Tibial nerve (tissue), 4 donors: ENCODE data around the gene ADAMTS17. TPM values are rescaled to one million over a fixed set of nuclear protein-coding genes. Genes with fewer than 3 reads are reported as not detected.

Source experiments
- DNase-seq, 2 donors: peaks; one replicate each; pipeline ENCODE4 v3.0.0-alpha.2; 2019; ENCODE audit warnings: low spot score in 2 of 2
- H3K27ac ChIP-seq, 4 donors: fragments of 200-600 bp; sonication (generic) in 3 of 4; one replicate each; pipeline ENCODE4 v1.5.1; 2017 to 2019; ENCODE audit warnings: mild to moderate bottlenecking in 1 of 4
- H3K27me3 ChIP-seq, 2 donors: fragments of 200-600 bp; sonication (generic) in 1 of 2; one replicate each; pipeline versions ENCODE4 v1.5.1 to v1.6.0; 2017 to 2019
- H3K36me3 ChIP-seq, 3 donors: fragments of 200-600 bp; sonication (generic); one replicate each; pipeline ENCODE4 v1.5.1; 2018 to 2019
- H3K4me1 ChIP-seq, 4 donors: fragments of 200-600 bp; sonication (generic) in 3 of 4; one replicate each; pipeline ENCODE4 v1.5.1; 2017 to 2019
- H3K4me3 ChIP-seq, 4 donors: fragments of 200-600 bp; sonication (generic) in 3 of 4; one replicate each; pipeline ENCODE4 v1.5.1; 2017 to 2019; ENCODE audit warnings: mild to moderate bottlenecking in 1 of 4, moderate library complexity in 1 of 4
- H3K9me3 ChIP-seq, 4 donors: fragments of 200-600 bp; sonication (generic) in 3 of 4; one replicate each; pipeline ENCODE4 v1.5.1; 2017 to 2019
- CTCF ChIP-seq, 5 experiments: fragments of 200-600 bp in 3 of 5; fragments of 450-650 bp in 2 of 5; sonication (generic) in 3 of 5; IDR thresholded peaks; one replicate each; pipeline ENCODE4 v1.5.1; 2016 to 2019; ENCODE audit warnings: antibody characterized with exemption in 5 of 5, mild to moderate bottlenecking in 3 of 5, moderate library complexity in 2 of 5
- EP300 ChIP-seq, 2 donors: sonication (generic); formaldehyde crosslinking; IDR thresholded peaks; one replicate each; pipeline ENCODE4 v1.6.1; 2017; ENCODE audit warnings: antibody characterized with exemption in 2 of 2, mild to moderate bottlenecking in 1 of 2
- POLR2A ChIP-seq, 2 donors: fragments of 450-650 bp; IDR thresholded peaks; one replicate each; pipeline ENCODE4 v1.6.1; 2017; ENCODE audit warnings: antibody characterized with exemption in 2 of 2, mild to moderate bottlenecking in 2 of 2, moderate library complexity in 2 of 2
- WGBS, 2 donors: methylation state at CpG; one replicate each; pipeline ENCODE4 v1.1.5; 2018; 5-methylcytosine and 5-hydroxymethylcytosine counted together
- total RNA-seq, 4 donors: library from RNA; depleted of rRNA; stranded (reverse); fragments of >200 nt; gene quantifications; one replicate each; pipeline ENCODE4 v1.1.0, GENCODE V29; 2016

The ADAMTS17 gene
- total RNA-seq, 4 donors from 2014 or later = 0.66 to 5.5 (median 3.7) TPM

- Histone ChIP-seq H3K27me3 (no peaks in the 10 kb centered on the region), H3K27ac (no peak overlapping the region), H3K36me3 (no peaks in the 10 kb centered on the region), H3K9me3 (no peaks in the 10 kb centered on the region), H3K4me3 (no peak overlapping the region), H3K4me1 (no peaks in the 10 kb centered on the region)
- DNase-seq = no peak
- TF ChIP-seq CTCF (IDR thresholded peaks at IDR 0.05) = no peak
- no peak for TF ChIP-seq EP300 (IDR thresholded peaks at IDR 0.05)
- TF ChIP-seq POLR2A (IDR thresholded peaks at IDR 0.05) = no peak
- 95 to 98% methylated on average over 5 to 6 of the region's 6 CpGs for WGBS, 2 donors
These were observed 236.7 kb downstream of the ADAMTS17 start for GRCh38 chr15:100105101-100105500.

- Histone ChIP-seq H3K9me3 (no peaks in the 10 kb centered on the region), H3K27me3 (no peaks in the 10 kb centered on the region), H3K27ac (no peak overlapping the region), H3K36me3 (no peaks in the 10 kb centered on the region), H3K4me3 (no peak overlapping the region), H3K4me1 (no peaks in the 10 kb centered on the region)
- TF ChIP-seq CTCF (IDR thresholded peaks at IDR 0.05) (no peak), EP300 (IDR thresholded peaks at IDR 0.05) (no peak), POLR2A (IDR thresholded peaks at IDR 0.05) (no peak)
- DNase-seq = no peak
- 61 to 78% methylated on average over 3 of the region's 3 CpGs for WGBS, 2 donors
These were observed 237.5 kb downstream of the ADAMTS17 start for GRCh38 chr15:100104245-100104644.

- WGBS, 2 donors = 95 to 97% methylated on average over 6 of the region's 6 CpGs
- Histone ChIP-seq H3K36me3 (no peaks in the 10 kb centered on the region), H3K9me3 (no peaks in the 10 kb centered on the region), H3K4me1 (no peaks in the 10 kb centered on the region), H3K27me3 (no peaks in the 10 kb centered on the region), H3K27ac (no peak overlapping the region), H3K4me3 (no peak overlapping the region)
- TF ChIP-seq CTCF (IDR thresholded peaks at IDR 0.05) (no peak), POLR2A (IDR thresholded peaks at IDR 0.05) (no peak), EP300 (IDR thresholded peaks at IDR 0.05) (no peak)
- DNase-seq = no peak
These were observed 237.9 kb downstream of the ADAMTS17 start for GRCh38 chr15:100103828-100104227.

GRCh38 chr15:100101426-100102089 lies 240.2 kb downstream of the ADAMTS17 start:
- no peaks in the 10 kb centered on the region for H3K9me3 ChIP-seq
- no peak for TF ChIP-seq CTCF (IDR thresholded peaks at IDR 0.05)
- no peak for TF ChIP-seq EP300 (IDR thresholded peaks at IDR 0.05)
- TF ChIP-seq POLR2A (IDR thresholded peaks at IDR 0.05) = no peak
- H3K36me3 ChIP-seq = no peaks in the 10 kb centered on the region
- no peaks in the 10 kb centered on the region for H3K27me3 ChIP-seq
- no peak overlapping the region for H3K4me3 ChIP-seq
- H3K27ac ChIP-seq = no peak overlapping the region
- H3K4me1 ChIP-seq = peaks cover 0 to 7% (median 0%) of the 10 kb centered on the region in 4 donors
- peak in 1 of 2 donors; percentile 55 for DNase-seq
- WGBS, 2 donors = 61 to 70% methylated on average over 12 of the region's 12 CpGs

GRCh38 chr15:100100926-100101325 lies 240.8 kb downstream of the ADAMTS17 start:
- no peaks in the 10 kb centered on the region for H3K9me3 ChIP-seq
- no peak overlapping the region for H3K27ac ChIP-seq
- no peak overlapping the region for H3K4me3 ChIP-seq
- no peak for DNase-seq
- no peak for TF ChIP-seq EP300 (IDR thresholded peaks at IDR 0.05)
- no peak for TF ChIP-seq CTCF (IDR thresholded peaks at IDR 0.05)
- TF ChIP-seq POLR2A (IDR thresholded peaks at IDR 0.05) = no peak
- peaks cover 0 to 7% (median 0%) of the 10 kb centered on the region in 4 donors for H3K4me1 ChIP-seq
- H3K36me3 ChIP-seq = no peaks in the 10 kb centered on the region
- 87 to 91% methylated on average over 6 of the region's 6 CpGs for WGBS, 2 donors
- H3K27me3 ChIP-seq = no peaks in the 10 kb centered on the region
